GM11168 (cell line): ENCODE results near the gene SDK2.
"Not testable (repeated sequence)": the region's sequence is repeated elsewhere in the genome, so short reads cannot be mapped to it uniquely, and the experiment has no call there.

Experiments used
- in situ Hi-C: fragments of 300-500 bp; cut with MboI; formaldehyde crosslinking; loops from one replicate; pipeline ENCODE4 v1.12.0; 2022; ENCODE audit warnings: low sequenced_read_pairs; ENCODE audit not compliant: unreplicated experiment

The SDK2 gene

GRCh38 chr17:73323409-73324159 lies 320.7 kb downstream of the SDK2 start:
- in situ Hi-C loops, result no loop called here

DNA sequence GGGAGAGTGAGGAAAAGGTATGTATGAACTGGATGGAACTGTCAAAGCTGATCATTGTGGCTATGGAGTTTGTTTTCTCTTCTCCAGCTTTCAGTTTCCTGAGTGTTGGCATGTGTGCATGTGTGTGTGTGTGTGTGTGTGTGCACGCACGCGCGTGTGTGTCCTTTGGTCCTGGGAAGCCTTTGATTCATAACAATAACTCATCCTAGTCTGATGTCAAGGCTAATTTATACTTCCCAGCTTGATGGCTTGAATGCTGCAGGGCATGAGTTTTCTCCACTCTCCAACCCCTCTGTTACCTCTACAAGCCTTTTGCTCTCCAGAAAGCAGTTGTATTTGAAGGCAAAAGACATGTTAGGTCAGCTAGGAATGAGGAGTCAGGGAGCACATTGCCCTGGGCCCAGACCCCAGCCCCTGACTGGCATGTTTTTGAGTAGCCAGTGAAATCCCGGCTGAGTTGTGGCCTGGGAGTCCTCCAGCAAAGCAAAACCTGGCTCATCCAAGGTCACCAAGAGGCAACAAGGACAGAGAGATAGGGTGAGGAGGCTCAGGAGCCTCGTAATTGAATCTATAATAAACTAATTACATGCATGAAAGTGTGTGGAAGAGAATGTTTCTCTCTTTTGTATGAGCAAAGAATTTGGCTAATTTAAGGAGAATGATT lies 323.5 kb downstream of the SDK2 start:
- in situ Hi-C loops, result no loop called here

- in situ Hi-C loops, result no loop called here
Measured at GRCh38 chr17:73319766-73320165, 324.5 kb downstream of the SDK2 start.

DNA sequence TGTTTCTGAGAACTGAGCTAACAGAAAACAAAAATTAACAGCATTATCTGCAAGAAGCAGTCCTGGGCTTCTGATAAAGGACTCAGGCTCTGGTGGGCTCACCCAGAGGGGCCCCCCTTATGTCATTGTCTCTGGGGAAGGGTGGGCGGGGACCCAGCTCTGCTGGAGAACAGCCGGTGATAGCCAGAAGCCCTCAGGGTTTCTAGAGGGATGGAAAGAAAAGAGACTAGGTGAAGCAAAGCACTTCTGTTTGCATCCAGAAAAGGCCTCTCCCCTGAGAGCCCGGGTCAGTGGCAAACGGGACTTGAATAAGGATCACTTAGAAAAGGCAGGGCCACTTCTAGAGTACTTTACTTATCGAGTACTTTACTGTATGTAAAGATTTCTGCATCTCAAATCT lies 325.4 kb downstream of the SDK2 start:
- in situ Hi-C loops, result no loop called here

- in situ Hi-C loops, result no loop called here
Measured at GRCh38 chr17:73318427-73318813, 325.8 kb downstream of the SDK2 start.

DNA sequence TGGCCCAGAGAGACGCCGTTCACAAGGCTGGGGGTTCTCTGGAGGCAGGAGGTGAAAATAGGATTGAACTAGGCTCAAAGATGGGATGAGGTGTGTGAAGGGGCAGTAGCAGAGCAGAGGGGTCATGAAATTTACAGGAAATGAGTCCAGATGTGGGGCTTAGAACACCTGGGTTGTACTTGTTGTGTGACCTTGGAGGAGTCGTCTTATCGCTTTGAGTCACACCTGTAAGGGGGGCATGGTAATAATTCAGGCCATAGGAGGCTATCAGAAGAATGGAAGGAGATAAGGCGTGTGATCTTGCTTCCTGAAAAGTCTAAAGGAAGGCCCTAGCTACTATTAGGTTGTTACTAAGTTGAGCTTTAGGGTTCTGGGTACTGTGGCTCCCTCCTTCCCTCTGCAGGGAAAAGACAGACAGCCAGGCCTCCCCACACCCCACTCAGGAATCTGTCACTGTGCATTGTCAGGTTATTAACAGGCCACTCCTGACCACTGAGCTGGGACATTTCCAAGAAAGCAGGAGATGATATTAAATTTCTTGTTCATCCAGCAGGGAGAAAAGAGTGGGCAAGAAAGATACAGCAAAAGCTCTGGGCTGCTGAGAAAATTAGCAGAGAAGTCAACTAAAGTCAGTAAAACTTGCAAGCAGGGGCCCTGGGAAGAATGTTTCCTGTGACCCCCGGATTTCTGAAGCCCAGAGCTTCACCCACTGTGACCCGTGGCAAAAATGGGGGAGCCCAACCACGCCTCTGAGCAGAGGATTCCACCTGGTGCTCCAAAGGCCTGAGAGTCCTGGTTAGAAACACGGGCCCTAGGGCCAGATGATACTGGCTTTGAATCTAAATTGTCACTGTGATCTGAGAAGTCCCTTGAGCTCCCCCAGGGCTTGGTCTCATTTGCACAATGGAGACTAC lies 326.5 kb downstream of the SDK2 start:
- in situ Hi-C loops, result no loop called here

GRCh38 chr17:73316919-73317505 lies 327.2 kb downstream of the SDK2 start:
- in situ Hi-C loops, result no loop called here

- in situ Hi-C loops, result no loop called here
Measured at GRCh38 chr17:73315471-73315870, 328.8 kb downstream of the SDK2 start.

DNA sequence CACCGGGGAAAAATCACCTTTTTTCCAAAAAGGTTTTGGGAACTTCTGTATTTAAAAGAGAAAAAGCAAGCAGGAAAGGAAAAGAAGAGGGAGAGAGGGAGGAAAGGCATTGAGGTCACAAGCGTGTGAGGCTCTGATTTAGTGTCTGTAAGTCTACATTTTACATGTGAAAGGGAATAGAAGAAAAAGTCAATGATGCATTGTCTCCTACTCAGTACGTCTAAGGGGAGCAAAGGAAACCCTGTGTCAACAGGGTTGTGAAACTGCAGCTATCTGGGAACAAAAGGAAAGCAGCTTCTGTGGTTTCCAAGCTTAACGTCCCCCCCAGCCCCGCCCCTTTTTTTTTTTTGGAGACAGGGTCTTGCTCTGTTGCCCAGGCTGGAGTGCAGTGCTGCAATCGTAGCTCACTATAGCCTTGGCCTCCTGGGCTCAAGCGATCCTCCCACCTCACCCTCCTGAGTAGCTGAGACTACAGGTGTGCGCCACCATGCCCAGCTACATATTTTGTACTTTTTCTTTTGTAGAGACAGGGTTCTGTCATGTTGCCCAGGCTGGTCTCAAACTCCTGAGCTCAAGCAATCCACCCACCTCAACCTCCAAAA lies 330.6 kb downstream of the SDK2 start:
- in situ Hi-C loops, result no loop called here

- in situ Hi-C loops, result not testable (repeated sequence)
Measured at GRCh38 chr17:73312887-73313286, 331.4 kb downstream of the SDK2 start.

GRCh38 chr17:73311781-73312641 lies 332.2 kb downstream of the SDK2 start, which contains the start of gene CDC42EP4:
TSS of gene CDC42EP4 (minus strand) at chr17:73312001. CDS start at chr17:73286500, 25,501 bp downstream.
- in situ Hi-C loops, result no loop called here

DNA sequence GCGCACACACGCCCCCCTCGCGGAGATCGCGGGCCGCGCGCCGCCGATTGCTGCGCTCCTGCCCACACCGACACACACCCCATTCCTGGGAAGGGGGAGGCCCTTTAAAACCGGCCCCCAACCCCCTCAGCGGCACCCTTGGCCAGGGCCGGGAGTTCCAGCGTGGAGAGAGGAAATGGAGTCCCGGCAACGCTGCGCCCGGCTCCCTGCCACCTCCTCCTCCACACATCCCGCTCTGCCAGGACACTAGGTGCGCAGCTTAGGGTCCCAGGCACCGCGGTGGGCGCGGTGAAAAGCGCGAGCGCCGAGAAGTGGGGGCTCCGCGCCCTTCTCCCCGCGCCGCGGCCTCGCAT lies 332.8 kb downstream of the SDK2 start:
- in situ Hi-C loops, result no loop called here

DNA sequence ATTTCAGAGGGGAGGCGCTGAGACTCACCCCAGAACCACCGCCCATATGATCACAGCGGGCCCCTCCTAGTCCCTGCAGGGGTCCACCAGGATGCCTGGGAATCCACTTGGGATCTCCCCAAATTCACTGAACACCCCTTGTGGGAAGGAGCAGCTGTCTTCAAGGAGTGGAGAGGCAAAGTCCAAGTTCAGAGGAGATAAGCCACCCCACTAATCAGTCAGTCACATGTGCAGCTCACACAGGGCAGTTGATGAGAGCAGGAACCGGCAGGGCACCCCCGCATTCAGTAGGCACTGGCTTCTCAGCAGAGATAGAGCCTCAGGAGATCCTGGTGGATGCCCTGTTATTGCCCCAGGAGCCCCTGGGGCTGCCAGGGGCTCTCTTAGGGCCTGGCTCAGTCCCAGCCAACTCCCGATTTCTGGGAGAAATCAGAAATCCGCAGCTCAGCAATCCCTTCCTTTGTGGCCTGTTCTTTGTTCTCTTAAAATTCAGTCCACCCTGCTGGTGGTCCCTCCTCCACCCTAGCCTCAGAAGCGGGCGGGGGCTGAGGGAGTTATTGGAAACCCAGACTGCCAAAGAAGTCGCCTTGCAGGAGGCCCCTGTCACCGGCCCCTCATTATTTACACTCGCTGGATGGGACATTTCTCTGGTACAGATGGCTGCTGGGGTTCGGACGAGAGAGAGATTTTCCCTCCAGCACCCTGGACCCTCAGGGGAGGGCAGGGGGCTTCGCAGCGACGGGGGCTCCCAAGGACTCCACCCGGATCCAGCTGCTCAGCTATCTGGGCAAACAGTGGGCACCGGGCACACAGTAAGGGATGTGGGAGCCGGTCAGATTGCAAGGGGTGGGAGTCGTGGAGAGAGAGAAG lies 334.3 kb downstream of the SDK2 start:
- in situ Hi-C loops, result no loop called here

DNA sequence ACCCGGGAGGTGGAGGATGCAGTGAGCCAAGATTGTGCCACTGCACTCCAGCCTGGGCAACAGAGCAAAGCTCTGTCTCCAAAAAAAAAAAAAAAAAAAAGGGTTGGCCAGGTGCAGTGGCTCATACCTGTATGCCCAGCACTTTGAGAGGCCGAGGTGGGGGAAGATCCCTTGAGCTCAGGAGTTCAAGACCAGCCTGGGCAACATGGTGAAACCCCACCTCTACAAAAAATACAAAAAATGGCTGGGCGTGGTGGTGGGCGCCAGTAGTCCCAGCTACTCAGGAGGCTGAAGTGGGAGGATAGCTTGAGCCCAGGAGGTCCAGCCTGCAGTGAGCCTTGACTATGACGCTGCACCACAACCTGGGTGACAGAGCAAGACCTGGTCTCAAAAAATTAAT lies 335.3 kb downstream of the SDK2 start:
- in situ Hi-C loops, result not testable (repeated sequence)

GRCh38 chr17:73308017-73308823 lies 336.0 kb downstream of the SDK2 start:
- in situ Hi-C loops, result no loop called here

- in situ Hi-C loops, result no loop called here
Measured at GRCh38 chr17:73307130-73307529, 337.1 kb downstream of the SDK2 start.
